Anterior cingulate cortex (tissue), 58 donors: ENCODE measurements around the gene NEDD8.
"Not testable (repeated sequence)": the region's sequence is repeated elsewhere in the genome, so short reads cannot be mapped to it uniquely, and the experiment has no call there.

Experiments
- DNase-seq, 58 donors: peaks; one replicate each; lab custom pipeline; 2025; lab: John Stamatoyannopoulos, UW

Gene NEDD8

GRCh38 chr14:24204163-24205146, 27.7 kb downstream of the NEDD8 start:
- DNase-seq, result no peak

DNA sequence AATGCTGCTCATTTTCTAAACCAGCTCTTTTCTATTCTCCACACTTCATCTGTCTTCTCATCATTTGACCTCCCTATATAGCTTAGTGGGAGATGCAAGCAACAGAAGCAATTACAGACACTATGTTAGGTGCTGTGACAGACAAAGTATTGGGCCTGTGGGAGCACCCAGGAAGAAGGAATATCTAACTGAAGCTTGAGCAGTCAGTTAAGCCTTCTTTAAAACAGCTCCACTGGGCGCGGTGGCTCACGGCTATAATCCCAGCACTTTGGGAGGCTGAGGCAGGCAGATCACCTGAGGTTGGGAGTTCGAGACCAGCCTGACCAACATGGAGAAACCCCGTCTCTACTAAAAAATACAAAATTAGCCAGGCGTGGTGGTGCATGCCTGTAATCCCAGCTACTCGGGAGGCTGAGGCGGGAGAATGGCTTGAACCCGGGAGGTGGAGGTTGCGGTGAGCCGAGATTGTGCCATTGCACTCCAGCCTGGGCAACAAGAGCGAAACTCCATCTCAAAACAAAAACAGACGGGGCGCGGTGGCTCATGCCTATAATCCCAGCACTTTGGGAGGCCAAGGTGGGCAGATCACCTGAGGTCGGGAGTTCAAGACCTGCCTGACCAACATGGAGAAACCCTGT, 28.8 kb downstream of the NEDD8 start:
- not testable (repeated sequence) for DNase-seq

DNA sequence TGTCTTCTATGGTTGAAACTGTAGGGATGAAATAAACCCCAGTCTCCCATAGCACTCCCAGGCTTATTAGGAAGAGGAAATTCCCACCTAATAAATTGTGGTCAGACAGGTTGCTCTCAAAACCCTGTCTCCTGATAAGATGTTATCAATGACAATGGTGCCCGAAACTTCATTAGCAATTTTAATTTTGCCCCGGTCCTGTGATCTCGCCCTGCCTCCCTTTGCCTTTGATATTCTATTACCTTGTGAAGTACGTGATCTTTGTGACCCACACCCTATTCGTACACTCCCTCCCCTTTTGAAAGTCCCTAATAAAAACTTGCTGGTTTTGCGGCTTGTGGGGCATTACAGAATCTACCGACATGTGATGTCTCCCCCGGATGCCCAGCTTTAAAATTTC, 29.6 kb downstream of the NEDD8 start:
- DNase-seq, result not testable (repeated sequence)

DNA sequence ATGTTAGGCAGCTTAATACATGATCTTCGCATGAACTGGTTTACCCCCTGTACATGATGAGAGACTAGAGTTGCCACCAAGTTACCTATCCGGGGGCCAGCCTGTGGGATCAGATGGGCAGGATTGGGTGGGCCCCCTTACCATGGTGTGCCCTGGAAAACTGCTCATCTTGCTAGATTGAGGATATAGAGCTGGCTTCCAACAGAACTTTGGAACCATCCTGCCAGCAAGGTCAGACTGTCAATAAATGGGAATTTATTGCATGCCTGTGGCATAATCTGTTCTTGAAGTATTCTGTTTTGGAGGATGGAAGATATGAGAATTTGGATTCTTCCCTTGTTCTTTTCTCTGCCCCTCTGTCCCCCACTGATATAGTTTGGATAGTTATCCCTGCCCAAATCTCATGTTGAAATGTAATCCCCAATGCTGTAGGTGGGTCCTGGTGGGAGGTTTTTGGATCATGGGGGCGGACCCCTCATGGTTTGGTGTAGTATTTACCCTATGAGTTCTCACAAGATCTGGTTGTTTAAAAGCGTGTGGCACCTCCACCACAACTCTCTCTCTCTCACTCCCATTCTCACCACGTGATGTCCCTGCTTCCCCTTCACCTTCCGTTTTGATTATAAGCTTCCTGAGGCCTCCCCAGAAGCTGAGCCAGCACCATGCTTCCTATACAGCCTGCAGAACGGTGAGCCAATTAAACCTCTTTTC, 33.2 kb downstream of the NEDD8 start:
- DNase-seq, result no peak

DNA sequence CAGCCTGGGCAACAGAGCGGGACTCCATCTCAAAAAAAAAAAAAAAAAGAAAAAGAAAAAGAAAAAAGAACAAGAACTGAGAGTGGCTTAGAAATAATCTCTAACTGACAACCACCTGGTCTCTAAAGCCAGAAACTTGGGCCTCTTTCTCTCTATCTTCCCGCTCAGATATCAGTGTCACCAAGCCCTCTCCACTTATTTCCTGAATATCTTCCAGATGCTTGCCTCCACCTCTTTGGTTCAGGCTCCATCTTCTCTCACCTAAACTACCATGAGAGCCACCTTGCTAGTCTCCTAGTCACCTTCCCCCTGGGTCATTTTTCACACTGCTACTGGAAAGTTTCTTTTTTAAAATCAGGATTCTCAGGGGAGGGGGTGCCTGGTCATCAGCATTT, 35.1 kb downstream of the NEDD8 start:
- DNase-seq, result no peak

- peak in 1 of 58 donors; percentile 27 for DNase-seq
These were observed 35.8 kb downstream of the NEDD8 start for GRCh38 chr14:24196071-24197055.

DNA sequence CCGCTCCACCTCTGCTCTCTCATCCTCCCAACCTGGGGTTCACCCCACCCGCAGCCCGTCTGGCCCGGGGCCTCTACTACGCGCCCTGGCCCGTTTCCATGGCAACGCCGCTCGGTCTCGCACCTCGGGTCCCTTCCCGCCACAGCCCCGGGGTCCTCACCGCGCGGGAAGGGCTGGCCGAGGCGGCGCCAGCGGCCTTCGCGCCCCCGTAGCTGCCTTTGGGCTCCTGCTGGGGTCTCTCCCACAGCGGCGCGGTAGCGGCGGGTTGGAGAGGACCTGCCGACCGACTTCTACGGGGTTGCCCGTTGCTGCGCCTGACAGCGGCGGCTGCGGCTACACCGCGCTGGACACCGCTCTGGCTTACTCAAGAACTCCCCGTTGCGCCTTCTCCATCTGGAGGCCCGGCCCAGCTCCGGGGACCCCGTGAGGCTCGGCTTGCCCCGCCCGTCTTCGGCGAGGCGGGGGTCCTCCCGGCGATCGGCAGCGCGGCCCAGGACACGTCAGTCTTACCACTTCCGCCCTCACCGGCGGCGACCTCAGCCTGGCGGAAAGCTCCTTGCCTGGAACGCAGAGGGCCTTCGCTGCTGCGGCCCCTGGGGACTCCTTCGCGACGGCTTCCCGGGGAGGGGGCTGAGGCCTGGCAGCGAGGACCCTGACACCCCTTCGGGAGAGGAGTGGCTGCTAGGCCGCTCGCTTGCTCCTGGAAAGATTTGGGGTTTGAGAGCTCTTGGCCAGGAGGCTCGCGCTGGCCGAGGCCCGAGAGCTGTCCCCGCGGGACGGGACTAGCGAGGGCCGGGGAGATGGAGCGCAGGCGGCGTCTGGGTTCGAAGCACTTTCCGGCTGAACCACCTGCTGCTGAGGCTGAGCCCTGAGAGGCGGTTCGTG, 36.7 kb downstream of the NEDD8 start, which contains the start of gene TM9SF1:
Gene TM9SF1 (minus strand): TSS at position 256 of the 885 bp plus-strand sequence. CDS start 422 bp downstream, outside the sequence.
- DNase-seq, result peak; percentile 48 to 89 (median 76)

DNA sequence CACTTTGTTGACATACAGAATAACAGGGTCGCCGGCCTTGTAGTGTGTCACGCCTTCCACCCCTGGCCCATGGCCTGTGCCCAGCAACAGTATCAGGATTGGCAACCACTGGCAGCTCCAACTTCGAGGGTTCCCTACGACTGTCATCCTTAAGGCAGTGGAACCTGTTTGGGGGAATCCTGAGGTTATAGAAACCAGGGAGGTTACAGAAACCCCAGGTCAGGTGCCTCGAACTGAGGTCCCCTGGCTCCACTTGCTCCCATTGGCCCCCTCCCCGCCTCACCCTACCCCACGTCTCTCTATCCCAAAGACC, 37.3 kb downstream of the NEDD8 start:
- no peak for DNase-seq

GRCh38 chr14:24194186-24194872, 37.8 kb downstream of the NEDD8 start:
- DNase-seq, result no peak

GRCh38 chr14:24192933-24193332, 39.2 kb downstream of the NEDD8 start:
- no peak for DNase-seq

GRCh38 chr14:24190416-24190815, 41.8 kb downstream of the NEDD8 start:
- no peak for DNase-seq

DNA sequence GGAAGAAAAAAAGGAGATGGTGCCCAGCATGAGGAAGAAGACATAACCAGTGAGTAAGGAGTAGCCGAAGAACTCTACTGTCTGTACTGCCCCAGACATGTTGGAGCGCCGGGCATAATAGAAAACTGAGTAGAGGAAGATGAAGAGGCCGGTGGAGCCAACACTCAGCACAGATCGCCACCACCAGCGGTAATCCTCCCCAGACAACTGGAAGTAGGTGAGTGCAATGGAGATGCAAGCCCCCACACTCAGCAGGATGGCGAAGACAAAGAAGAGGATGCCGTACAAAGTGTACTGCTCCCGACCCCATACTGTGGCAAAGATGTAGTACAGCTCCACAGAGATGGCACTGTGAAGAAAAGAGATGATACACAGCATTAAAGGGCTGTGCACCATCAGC, 42.7 kb downstream of the NEDD8 start:
- DNase-seq, result no peak

GRCh38 chr14:24189059-24189375, 43.1 kb downstream of the NEDD8 start:
- no peak for DNase-seq

- DNase-seq, result peak; percentile 66 to 97 (median 93)
These were observed 43.7 kb downstream of the NEDD8 start, which contains the start of gene IPO4 for GRCh38 chr14:24188251-24189058. Gene IPO4, minus strand, starts transcription at chr14:24188816. Its CDS starts 29 bp downstream, at chr14:24188787.

GRCh38 chr14:24187539-24187915, 44.6 kb downstream of the NEDD8 start:
- DNase-seq, result no peak

DNA sequence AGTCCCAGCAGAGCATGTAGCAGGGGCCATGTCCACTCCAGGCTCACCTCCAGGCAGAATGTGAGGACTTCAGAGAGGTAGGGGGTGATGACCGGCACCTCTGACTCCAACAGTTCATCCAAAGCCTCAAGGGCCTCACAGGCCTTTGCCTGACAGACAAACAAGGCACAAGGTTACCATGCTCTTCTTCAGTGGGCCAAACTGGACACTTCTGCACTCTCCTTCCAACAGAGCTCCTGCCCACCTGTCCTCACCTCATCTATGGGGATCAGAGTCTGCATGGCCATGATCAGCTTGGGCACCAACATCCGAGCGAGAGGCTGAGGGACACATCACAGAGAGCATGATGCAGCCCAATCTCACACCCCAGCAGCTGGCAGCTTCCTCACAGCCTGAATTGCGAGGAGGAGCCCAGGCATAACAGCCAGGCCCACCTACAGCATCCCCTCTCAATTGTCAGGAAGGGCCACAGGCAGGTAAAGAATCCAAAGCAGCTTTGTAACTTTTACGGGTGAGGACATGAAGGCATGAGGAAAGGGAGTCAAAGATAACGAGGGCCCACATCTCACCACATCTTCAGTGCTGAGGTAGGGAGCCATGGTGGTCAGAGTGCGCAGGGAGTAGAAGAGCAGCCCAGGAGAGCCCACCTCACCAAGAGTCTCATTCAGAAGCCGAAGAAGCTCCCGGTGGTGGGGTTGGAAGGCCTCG, 45.2 kb downstream of the NEDD8 start:
- no peak for DNase-seq

GRCh38 chr14:24185741-24186140, 46.4 kb downstream of the NEDD8 start:
- DNase-seq, result no peak
